ENCODE data around the gene ALX4. TPM values are rescaled to one million over a fixed set of nuclear protein-coding genes. Genes with fewer than 3 reads are reported as not detected.

The ALX4 gene
- total and polyA plus RNA-seq, 11 donors: 0.03 to 0.24 (median 0.10) TPM; not detected in 3

DNA sequence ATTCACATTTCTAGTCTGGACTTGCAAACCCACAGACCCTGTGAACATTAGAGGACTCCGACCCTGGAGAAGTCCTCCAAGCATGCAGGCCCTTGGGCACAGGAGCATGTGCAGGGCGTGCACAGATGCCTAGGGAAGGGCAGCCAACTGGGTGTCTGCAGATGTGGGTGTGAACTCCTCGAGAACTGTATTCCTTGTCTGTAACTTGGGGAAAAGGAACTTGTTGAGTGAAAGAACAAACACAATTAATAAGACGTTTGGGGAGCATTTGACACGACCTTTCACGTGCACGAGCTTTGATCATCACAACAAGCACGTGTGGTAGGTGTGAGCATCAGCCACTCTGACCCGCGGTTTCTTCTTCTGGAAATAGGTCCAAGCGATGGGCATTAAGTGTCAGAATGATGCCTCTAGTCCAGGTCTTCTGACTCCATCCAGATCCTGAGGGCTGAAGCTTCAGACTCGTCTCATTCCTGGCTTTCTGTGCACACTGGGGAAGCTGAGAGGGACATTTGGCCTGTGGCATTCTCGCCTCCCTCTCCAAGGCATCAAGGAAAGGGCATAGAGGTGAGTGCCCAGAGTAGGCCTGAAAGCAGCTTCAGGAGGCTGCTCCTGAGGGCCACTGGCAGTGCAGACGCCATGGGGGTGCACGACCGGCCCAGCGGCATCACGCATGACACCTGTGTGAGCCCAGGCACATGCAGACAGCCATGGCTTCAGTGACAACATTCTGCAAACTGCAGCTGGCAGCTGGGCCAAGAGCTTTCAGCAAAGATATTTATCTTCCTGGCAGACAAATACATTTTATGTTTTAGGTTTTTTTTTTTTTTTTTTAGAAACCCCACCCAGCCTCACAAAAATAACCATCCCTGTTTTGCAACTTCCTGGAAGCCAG is 32.5 kb downstream of the ALX4 start:
- Histone ChIP-seq H3K9me3 (no peaks in the 10 kb centered on the region), H3K4me3 (no peak overlapping the region), H3K27me3 (no peaks in the 10 kb centered on the region), H3K36me3 (no peaks in the 10 kb centered on the region), H3K27ac (no peak overlapping the region), H3K4me1 (no peaks in the 10 kb centered on the region)
- intact Hi-C loops (cut with DNase I): loop anchor here in 2 of 10 donors (10.0 kb wide), 2 partner anchors 63 to 173 kb away; no protein-coding TSS in a partner anchor
- ATAC-seq (no peak), DNase-seq (no peak)
- TF ChIP-seq, protein P1, sequence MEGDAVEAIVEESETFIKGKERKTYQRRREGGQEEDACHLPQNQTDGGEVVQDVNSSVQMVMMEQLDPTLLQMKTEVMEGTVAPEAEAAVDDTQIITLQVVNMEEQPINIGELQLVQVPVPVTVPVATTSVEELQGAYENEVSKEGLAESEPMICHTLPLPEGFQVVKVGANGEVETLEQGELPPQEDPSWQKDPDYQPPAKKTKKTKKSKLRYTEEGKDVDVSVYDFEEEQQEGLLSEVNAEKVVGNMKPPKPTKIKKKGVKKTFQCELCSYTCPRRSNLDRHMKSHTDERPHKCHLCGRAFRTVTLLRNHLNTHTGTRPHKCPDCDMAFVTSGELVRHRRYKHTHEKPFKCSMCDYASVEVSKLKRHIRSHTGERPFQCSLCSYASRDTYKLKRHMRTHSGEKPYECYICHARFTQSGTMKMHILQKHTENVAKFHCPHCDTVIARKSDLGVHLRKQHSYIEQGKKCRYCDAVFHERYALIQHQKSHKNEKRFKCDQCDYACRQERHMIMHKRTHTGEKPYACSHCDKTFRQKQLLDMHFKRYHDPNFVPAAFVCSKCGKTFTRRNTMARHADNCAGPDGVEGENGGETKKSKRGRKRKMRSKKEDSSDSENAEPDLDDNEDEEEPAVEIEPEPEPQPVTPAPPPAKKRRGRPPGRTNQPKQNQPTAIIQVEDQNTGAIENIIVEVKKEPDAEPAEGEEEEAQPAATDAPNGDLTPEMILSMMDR (IDR thresholded peaks at IDR 0.05): no peak
- no peak for TF ChIP-seq POLR2A (IDR thresholded peaks at IDR 0.05)
- WGBS, 4 donors: 84 to 93% (median 91%) methylated on average over 18 of the region's 18 CpGs

DNA sequence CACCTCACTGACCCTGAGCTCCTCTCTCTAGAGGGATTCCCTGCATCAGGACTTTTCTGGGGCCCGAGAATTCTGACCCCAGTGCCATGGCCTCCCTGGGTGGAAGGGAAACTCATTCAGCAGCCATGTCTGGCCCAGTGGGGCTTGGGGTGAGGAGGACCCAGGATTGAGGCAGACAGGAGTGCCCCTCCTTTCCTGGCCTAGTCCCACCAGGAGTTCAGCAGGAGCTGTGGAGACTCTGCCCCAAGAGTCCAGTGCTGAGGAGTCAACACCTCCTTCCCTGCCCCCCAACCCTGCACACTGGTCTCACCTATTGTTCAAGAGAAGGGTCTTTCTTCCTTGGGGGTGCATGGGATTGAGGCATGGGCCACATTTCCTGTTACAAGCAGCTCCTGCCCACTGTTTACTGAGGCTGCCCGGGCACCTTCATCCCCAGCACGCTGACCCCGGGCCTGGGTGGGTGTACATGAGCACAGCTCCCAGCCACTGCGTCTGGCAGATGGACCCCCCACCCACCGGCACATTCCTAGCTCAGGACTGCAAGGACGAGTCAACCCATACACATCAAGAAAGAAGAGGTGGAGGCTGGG is 33.9 kb downstream of the ALX4 start:
- no peaks in the 10 kb centered on the region for H3K9me3 ChIP-seq
- no peaks in the 10 kb centered on the region for H3K4me1 ChIP-seq
- WGBS, 4 donors: 88 to 100% (median 89%) methylated on average over 7 of the region's 7 CpGs
- H3K27me3 ChIP-seq: no peaks in the 10 kb centered on the region
- H3K27ac ChIP-seq: no peak overlapping the region
- H3K36me3 ChIP-seq: no peaks in the 10 kb centered on the region
- no peak overlapping the region for H3K4me3 ChIP-seq
- no peak for DNase-seq
- ATAC-seq: no peak
- intact Hi-C loops (cut with DNase I): loop anchor here in 2 of 10 donors (10.0 kb wide), 2 partner anchors 61 to 171 kb away; no protein-coding TSS in a partner anchor
- TF ChIP-seq POLR2A (IDR thresholded peaks at IDR 0.05): no peak
- TF ChIP-seq, protein P1 (IDR thresholded peaks at IDR 0.05): no peak

DNA sequence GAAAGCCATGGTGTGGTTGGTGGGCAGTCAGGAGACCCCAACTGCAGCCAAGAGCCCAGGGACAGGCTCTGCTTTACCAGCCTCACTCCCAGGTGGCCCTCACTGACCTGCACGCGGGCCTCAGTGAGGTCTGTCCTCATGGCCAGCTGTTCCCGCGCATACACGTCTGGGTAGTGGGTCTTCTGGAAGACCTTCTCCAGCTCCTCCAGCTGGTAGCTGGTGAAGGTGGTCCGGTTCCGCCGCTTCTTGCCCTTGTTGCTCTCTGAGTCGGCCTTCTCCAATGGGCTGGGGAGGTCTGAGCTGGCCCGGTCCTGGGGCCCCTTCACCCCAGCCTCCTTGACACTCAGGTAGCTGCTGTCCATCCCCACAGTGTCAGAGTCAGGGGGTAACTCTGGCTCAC is 34.7 kb downstream of the ALX4 start:
- TF ChIP-seq POLR2A (IDR thresholded peaks at IDR 0.05): no peak
- TF ChIP-seq, protein P1 (IDR thresholded peaks at IDR 0.05): no peak
- Histone ChIP-seq H3K36me3 (no peaks in the 10 kb centered on the region), H3K4me3 (no peak overlapping the region), H3K27me3 (no peaks in the 10 kb centered on the region), H3K27ac (no peak overlapping the region), H3K4me1 (no peaks in the 10 kb centered on the region), H3K9me3 (no peaks in the 10 kb centered on the region)
- WGBS, 4 donors: 96 to 98% (median 98%) methylated on average over 10 of the region's 10 CpGs
- intact Hi-C loops (cut with DNase I): loop anchor here in 2 of 10 donors (10.0 kb wide), 2 partner anchors 60 to 170 kb away; no protein-coding TSS in a partner anchor
- DNase-seq (no peak), ATAC-seq (no peak)

DNA sequence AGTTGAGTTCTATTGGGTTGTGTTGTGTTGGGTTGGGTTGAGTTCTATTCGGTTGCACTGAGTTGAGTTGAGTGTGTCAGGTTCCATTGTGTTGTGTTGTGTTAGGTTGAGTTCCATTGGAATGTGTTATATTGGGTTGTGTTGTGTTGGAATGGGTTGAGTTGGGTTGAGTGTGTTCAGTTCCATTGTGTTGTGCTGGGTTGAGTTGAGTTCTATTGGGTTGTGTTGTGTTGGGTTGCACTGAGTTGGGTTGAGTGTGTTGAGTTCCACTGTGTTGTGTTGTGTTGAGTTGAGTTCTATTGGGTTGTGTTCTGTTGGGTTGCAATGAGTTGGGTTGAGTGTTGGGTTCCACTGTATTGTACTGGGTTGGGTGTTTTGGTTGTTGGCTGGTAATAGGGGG is 35.5 kb downstream of the ALX4 start:
- no peak for ATAC-seq
- no peaks in the 10 kb centered on the region for H3K27me3 ChIP-seq
- no peaks in the 10 kb centered on the region for H3K9me3 ChIP-seq
- H3K36me3 ChIP-seq: no peaks in the 10 kb centered on the region
- no peak for TF ChIP-seq POLR2A (IDR thresholded peaks at IDR 0.05)
- TF ChIP-seq, protein P1 (IDR thresholded peaks at IDR 0.05): no peak
- WGBS, 4 donors: 87 to 96% (median 91%) methylated on average over 1 of the region's 1 CpG
- no peak overlapping the region for H3K27ac ChIP-seq
- intact Hi-C loops (cut with DNase I): loop anchor here in 2 of 10 donors (10.0 kb wide), 2 partner anchors 60 to 170 kb away; no protein-coding TSS in a partner anchor
- peaks cover 0 to 6% (median 0%) of the 10 kb centered on the region in 12 donors for H3K4me1 ChIP-seq
- no peak for DNase-seq
- H3K4me3 ChIP-seq: no peak overlapping the region
